WERI-Rb-1 (cell line): Measurements from ENCODE around the gene RPTOR.

Source experiments
- DNase-seq: peaks from one replicate; pipeline ENCODE4 v3.0.0-alpha.2; 2020
- H3K27ac ChIP-seq: fragments of 250-450 bp; sonication (Bioruptor Pico); 2 replicates; pipeline ENCODE4 v1.5.1; 2020; ENCODE audit warnings: mild to moderate bottlenecking, moderate library complexity
- H3K27me3 ChIP-seq: fragments of 250-450 bp; sonication (Bioruptor Pico); 2 replicates; pipeline ENCODE4 v1.5.1; 2021; ENCODE audit warnings: mild to moderate bottlenecking, low read depth, moderate library complexity; ENCODE audit not compliant: insufficient read depth, severe bottlenecking
- H3K36me3 ChIP-seq: fragments of 250-450 bp; sonication (Bioruptor Pico); 2 replicates; pipeline ENCODE4 v1.5.1; 2020; ENCODE audit warnings: mild to moderate bottlenecking, moderate library complexity
- H3K4me3 ChIP-seq: 2 replicates; pipeline ENCODE4 v1.5.1; 2011; ENCODE audit warnings: low read depth, mild to moderate bottlenecking, control low read depth, low read length
- H3K9me3 ChIP-seq: fragments of 250-450 bp; sonication (Bioruptor Pico); 2 replicates; pipeline ENCODE4 v1.5.1; 2021; ENCODE audit warnings: mild to moderate bottlenecking, moderate library complexity; ENCODE audit not compliant: severe bottlenecking
- TF ChIP-seq, protein P1 (sequence below): IDR thresholded peaks from 2 replicates; pipeline ENCODE4 v1.5.1; 2011; ENCODE audit warnings: low read depth, mild to moderate bottlenecking, control low read depth, inconsistent platforms, low read length

The RPTOR gene

DNA sequence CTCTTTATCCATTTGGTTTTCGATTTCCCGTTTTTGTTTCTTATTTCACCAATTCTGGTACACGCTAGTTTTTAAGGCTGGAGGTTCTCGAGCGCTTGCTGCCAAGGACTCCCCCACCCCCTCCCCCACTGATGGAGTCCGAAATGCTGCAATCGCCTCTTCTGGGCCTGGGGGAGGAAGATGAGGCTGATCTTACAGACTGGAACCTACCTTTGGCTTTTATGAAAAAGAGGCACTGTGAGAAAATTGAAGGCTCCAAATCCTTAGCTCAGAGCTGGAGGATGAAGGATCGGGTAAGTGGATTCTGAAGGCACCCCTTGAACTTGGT, 825 bp downstream of the RPTOR start:
- DNase-seq, result no peak
- Histone ChIP-seq H3K9me3 (no peaks in the 10 kb centered on the region), H3K27me3 (no peaks in the 10 kb centered on the region), H3K27ac (peak overlapping the region; percentile 84), H3K4me3 (peak overlapping the region; percentile 96), H3K36me3 (peaks cover 33% of the 10 kb centered on the region)
- TF ChIP-seq, protein P1, sequence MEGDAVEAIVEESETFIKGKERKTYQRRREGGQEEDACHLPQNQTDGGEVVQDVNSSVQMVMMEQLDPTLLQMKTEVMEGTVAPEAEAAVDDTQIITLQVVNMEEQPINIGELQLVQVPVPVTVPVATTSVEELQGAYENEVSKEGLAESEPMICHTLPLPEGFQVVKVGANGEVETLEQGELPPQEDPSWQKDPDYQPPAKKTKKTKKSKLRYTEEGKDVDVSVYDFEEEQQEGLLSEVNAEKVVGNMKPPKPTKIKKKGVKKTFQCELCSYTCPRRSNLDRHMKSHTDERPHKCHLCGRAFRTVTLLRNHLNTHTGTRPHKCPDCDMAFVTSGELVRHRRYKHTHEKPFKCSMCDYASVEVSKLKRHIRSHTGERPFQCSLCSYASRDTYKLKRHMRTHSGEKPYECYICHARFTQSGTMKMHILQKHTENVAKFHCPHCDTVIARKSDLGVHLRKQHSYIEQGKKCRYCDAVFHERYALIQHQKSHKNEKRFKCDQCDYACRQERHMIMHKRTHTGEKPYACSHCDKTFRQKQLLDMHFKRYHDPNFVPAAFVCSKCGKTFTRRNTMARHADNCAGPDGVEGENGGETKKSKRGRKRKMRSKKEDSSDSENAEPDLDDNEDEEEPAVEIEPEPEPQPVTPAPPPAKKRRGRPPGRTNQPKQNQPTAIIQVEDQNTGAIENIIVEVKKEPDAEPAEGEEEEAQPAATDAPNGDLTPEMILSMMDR, result no peak

- TF ChIP-seq, protein P1, result no peak
- Histone ChIP-seq H3K36me3 (peaks cover 39% of the 10 kb centered on the region), H3K4me3 (no peak overlapping the region), H3K27ac (no peak overlapping the region), H3K27me3 (no peaks in the 10 kb centered on the region), H3K9me3 (no peaks in the 10 kb centered on the region)
- no peak for DNase-seq
These were observed 1.6 kb downstream of the RPTOR start for GRCh38 chr17:80546267-80546666.

GRCh38 chr17:80552523-80552922, 7.9 kb downstream of the RPTOR start:
- peak overlapping the region; percentile 56; the same call in 1 of the 2 replicates for H3K27ac ChIP-seq
- H3K27me3 ChIP-seq, result no peaks in the 10 kb centered on the region
- H3K9me3 ChIP-seq, result no peaks in the 10 kb centered on the region
- DNase-seq, result no peak
- TF ChIP-seq, protein P1, result no peak
- H3K4me3 ChIP-seq, result no peak overlapping the region
- H3K36me3 ChIP-seq, result peaks cover 39% of the 10 kb centered on the region

- H3K27ac ChIP-seq, result no peak overlapping the region
- no peak overlapping the region for H3K4me3 ChIP-seq
- peaks cover 34% of the 10 kb centered on the region for H3K36me3 ChIP-seq
- H3K27me3 ChIP-seq, result no peaks in the 10 kb centered on the region
- DNase-seq, result no peak
- TF ChIP-seq, protein P1, result no peak
- no peaks in the 10 kb centered on the region for H3K9me3 ChIP-seq
These were observed 10.6 kb downstream of the RPTOR start for GRCh38 chr17:80555266-80555665.

- TF ChIP-seq, protein P1, result no peak
- H3K9me3 ChIP-seq, result no peaks in the 10 kb centered on the region
- H3K36me3 ChIP-seq, result peaks cover 18% of the 10 kb centered on the region
- H3K27me3 ChIP-seq, result no peaks in the 10 kb centered on the region
- DNase-seq, result no peak
- H3K4me3 ChIP-seq, result no peak overlapping the region
- H3K27ac ChIP-seq, result no peak overlapping the region
These were observed 13.4 kb downstream of the RPTOR start for GRCh38 chr17:80558046-80558445.

DNA sequence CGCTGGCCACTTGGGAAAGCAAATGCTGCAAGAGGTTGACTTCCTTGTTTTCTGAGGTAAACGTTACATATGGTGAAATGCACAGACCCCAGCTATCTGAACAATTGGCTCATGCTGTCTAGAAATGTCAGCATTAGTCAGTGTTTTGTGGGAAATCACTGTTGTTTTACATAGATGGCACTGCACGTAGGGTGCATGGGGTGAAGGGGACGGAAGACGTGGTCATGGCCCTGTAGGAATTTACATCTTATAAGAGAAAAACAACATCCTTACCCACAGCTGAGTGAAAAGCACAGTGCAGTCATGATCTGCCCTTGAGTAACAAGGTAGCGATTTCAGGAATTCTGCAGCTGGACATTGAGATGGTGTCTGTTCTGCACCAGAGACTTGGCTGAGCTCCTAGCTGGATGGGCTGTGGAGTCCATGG, 15.2 kb downstream of the RPTOR start:
- DNase-seq, result no peak
- TF ChIP-seq, protein P1, result no peak
- no peak overlapping the region for H3K4me3 ChIP-seq

More for the DNA sequence above, 15.2 kb downstream of the RPTOR start:
- Histone ChIP-seq H3K36me3 (peaks cover 15% of the 10 kb centered on the region), H3K27me3 (no peaks in the 10 kb centered on the region), H3K27ac (no peak overlapping the region), H3K9me3 (no peaks in the 10 kb centered on the region)
